Osteoblast (primary cell): Measurements from ENCODE around the gene TMEM233. TPM values are rescaled to one million over a fixed set of nuclear protein-coding genes. Genes with fewer than 3 reads are reported as not detected.

ENCODE experiments used
- DNase-seq: peaks from one replicate; pipeline ENCODE4 v3.0.0; 2011; ENCODE audit warnings: low spot score, mixed read lengths; ENCODE audit not compliant: insufficient read length; ENCODE audit errors: missing footprints
- H2AFZ ChIP-seq: 2 replicates; pipeline ENCODE4 v1.6.0; 2011; ENCODE audit warnings: mild to moderate bottlenecking, low read length
- H3K27ac ChIP-seq: 2 replicates; pipeline ENCODE4 v1.5.1; 2011; ENCODE audit warnings: mild to moderate bottlenecking, low read depth, low read length, moderate library complexity
- H3K27me3 ChIP-seq: 2 replicates; pipeline ENCODE4 v1.6.0; 2012; ENCODE audit warnings: mild to moderate bottlenecking, control low read depth, inconsistent platforms, low read length, moderate library complexity; ENCODE audit not compliant: insufficient read depth
- H3K36me3 ChIP-seq: 2 replicates; pipeline ENCODE4 v1.5.1; 2011; ENCODE audit warnings: mild to moderate bottlenecking, low read length, control low read depth, moderate library complexity; ENCODE audit not compliant: insufficient read depth
- H3K4me1 ChIP-seq: 2 replicates; pipeline ENCODE4 v1.5.1; 2011; ENCODE audit warnings: mild to moderate bottlenecking, low read length, control low read depth, moderate library complexity; ENCODE audit not compliant: insufficient read depth
- H3K4me2 ChIP-seq: 2 replicates; pipeline ENCODE4 v1.6.0; 2011; ENCODE audit warnings: mild to moderate bottlenecking, low read length; ENCODE audit not compliant: insufficient read depth
- H3K4me3 ChIP-seq: fragments of 200-600 bp; sonication (generic); 3 replicates; pipeline ENCODE4 v1.5.1; 2012; ENCODE audit warnings: mild to moderate bottlenecking, low read length, inconsistent platforms; ENCODE audit not compliant: insufficient read depth
- H3K79me2 ChIP-seq: 2 replicates; pipeline ENCODE4 v1.6.0; 2012; ENCODE audit warnings: mild to moderate bottlenecking, low read length, control low read depth, inconsistent platforms; ENCODE audit not compliant: insufficient read depth
- H3K9me3 ChIP-seq: 2 replicates; pipeline ENCODE4 v1.5.1; 2011; ENCODE audit warnings: low read depth, low read length, control low read depth
- H4K20me1 ChIP-seq: 2 replicates; pipeline ENCODE4 v1.6.0; 2012; ENCODE audit warnings: mild to moderate bottlenecking, low read length, control low read depth; ENCODE audit not compliant: insufficient read depth
- CTCF ChIP-seq: IDR thresholded peaks from 2 replicates; pipeline ENCODE4 v1.5.1; 2011; ENCODE audit warnings: mild to moderate bottlenecking, low read depth, low read length, moderate library complexity; ENCODE audit errors: extremely low read depth
- total RNA-seq: library from RNA; depleted of rRNA; stranded (reverse); fragments of >200 nt; gene quantifications from 2 replicates; pipeline ENCODE4 v1.2.3, GENCODE V29; 2012

TMEM233 gene
- total RNA-seq, 1 donor, result not detected

- H3K4me2 ChIP-seq, result no peak overlapping the region
- no peak for DNase-seq
- H3K4me3 ChIP-seq, result no peak overlapping the region
- no peaks in the 10 kb centered on the region for H4K20me1 ChIP-seq
- no peaks in the 10 kb centered on the region for H3K9me3 ChIP-seq
- TF ChIP-seq CTCF, result no peak
- no peak overlapping the region for H3K27ac ChIP-seq
- H3K4me1 ChIP-seq, result no peaks in the 10 kb centered on the region
- H3K79me2 ChIP-seq, result peaks cover 3% of the 10 kb centered on the region
- H3K36me3 ChIP-seq, result peaks cover 93% of the 10 kb centered on the region
- no peaks in the 10 kb centered on the region for H3K27me3 ChIP-seq
- H2AFZ ChIP-seq, result no peak overlapping the region
These were observed 83.0 kb downstream of the TMEM233 start for GRCh38 chr12:119676573-119676972.

- no peaks in the 10 kb centered on the region for H4K20me1 ChIP-seq
- no peaks in the 10 kb centered on the region for H3K9me3 ChIP-seq
- no peak overlapping the region for H3K27ac ChIP-seq
- no peak for TF ChIP-seq CTCF
- H2AFZ ChIP-seq, result no peak overlapping the region
- H3K4me1 ChIP-seq, result peaks cover 9% of the 10 kb centered on the region
- H3K36me3 ChIP-seq, result peaks cover 83% of the 10 kb centered on the region
- no peaks in the 10 kb centered on the region for H3K27me3 ChIP-seq
- H3K4me2 ChIP-seq, result no peak overlapping the region
- no peak for DNase-seq
- H3K79me2 ChIP-seq, result no peaks in the 10 kb centered on the region
- H3K4me3 ChIP-seq, result no peak overlapping the region
These were observed 84.9 kb downstream of the TMEM233 start for GRCh38 chr12:119678459-119678858.

GRCh38 chr12:119679081-119679480, 85.5 kb downstream of the TMEM233 start:
- Histone ChIP-seq H2AFZ (no peak overlapping the region), H3K36me3 (peaks cover 77% of the 10 kb centered on the region), H3K4me2 (no peak overlapping the region), H3K9me3 (no peaks in the 10 kb centered on the region), H3K27ac (no peak overlapping the region), H3K27me3 (no peaks in the 10 kb centered on the region), H3K4me1 (peaks cover 15% of the 10 kb centered on the region), H4K20me1 (no peaks in the 10 kb centered on the region), H3K4me3 (no peak overlapping the region), H3K79me2 (no peaks in the 10 kb centered on the region)
- no peak for TF ChIP-seq CTCF
- no peak for DNase-seq

GRCh38 chr12:119679490-119679889, 85.9 kb downstream of the TMEM233 start:
- Histone ChIP-seq H3K79me2 (no peaks in the 10 kb centered on the region), H2AFZ (no peak overlapping the region), H3K4me2 (no peak overlapping the region), H3K4me3 (no peak overlapping the region), H3K27me3 (no peaks in the 10 kb centered on the region), H3K4me1 (peaks cover 19% of the 10 kb centered on the region), H3K36me3 (peaks cover 73% of the 10 kb centered on the region), H3K9me3 (no peaks in the 10 kb centered on the region), H3K27ac (no peak overlapping the region), H4K20me1 (no peaks in the 10 kb centered on the region)
- DNase-seq, result no peak
- no peak for TF ChIP-seq CTCF
